ENCODE results near the gene ZNF573.

Gene ZNF573

DNA sequence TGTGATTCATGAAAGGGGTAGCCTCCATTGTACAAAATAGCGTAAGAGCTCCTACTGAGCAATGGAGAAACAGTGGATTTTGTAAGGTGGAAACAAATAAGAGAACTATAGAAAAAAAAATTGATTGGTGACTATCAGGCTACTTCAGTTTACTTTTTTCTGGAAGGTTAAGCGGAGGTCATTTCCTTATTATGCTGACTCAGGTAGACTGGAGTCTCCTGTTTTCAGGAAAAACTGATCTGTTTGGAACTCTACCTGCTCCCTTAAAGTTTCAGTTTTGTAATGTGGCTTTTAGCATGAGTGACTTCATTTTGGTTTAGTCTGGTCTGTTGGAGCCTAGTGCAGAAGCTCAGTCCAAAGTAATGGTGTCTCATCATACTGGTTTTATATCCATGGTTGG is 63.2 kb downstream of the ZNF573 start:
- intact Hi-C loops (cut with DNase I; ENCODE audit: low total_unique reads), result no loop called here
- DNase-seq, result no peak
- Histone ChIP-seq H3K9me3 (no peaks in the 10 kb centered on the region), H3K27ac (no peak overlapping the region), H3K4me1 (peaks cover 0 to 11% (median 8%) of the 10 kb centered on the region in 4 donors), H3K27me3 (no peaks in the 10 kb centered on the region), H3K4me3 (no peak overlapping the region), H3K36me3 (peaks cover 0 to 28% (median 14%) of the 10 kb centered on the region in 3 donors)
- TF ChIP-seq, protein P1, sequence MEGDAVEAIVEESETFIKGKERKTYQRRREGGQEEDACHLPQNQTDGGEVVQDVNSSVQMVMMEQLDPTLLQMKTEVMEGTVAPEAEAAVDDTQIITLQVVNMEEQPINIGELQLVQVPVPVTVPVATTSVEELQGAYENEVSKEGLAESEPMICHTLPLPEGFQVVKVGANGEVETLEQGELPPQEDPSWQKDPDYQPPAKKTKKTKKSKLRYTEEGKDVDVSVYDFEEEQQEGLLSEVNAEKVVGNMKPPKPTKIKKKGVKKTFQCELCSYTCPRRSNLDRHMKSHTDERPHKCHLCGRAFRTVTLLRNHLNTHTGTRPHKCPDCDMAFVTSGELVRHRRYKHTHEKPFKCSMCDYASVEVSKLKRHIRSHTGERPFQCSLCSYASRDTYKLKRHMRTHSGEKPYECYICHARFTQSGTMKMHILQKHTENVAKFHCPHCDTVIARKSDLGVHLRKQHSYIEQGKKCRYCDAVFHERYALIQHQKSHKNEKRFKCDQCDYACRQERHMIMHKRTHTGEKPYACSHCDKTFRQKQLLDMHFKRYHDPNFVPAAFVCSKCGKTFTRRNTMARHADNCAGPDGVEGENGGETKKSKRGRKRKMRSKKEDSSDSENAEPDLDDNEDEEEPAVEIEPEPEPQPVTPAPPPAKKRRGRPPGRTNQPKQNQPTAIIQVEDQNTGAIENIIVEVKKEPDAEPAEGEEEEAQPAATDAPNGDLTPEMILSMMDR (IDR thresholded peaks at IDR 0.05), result no peak

DNA sequence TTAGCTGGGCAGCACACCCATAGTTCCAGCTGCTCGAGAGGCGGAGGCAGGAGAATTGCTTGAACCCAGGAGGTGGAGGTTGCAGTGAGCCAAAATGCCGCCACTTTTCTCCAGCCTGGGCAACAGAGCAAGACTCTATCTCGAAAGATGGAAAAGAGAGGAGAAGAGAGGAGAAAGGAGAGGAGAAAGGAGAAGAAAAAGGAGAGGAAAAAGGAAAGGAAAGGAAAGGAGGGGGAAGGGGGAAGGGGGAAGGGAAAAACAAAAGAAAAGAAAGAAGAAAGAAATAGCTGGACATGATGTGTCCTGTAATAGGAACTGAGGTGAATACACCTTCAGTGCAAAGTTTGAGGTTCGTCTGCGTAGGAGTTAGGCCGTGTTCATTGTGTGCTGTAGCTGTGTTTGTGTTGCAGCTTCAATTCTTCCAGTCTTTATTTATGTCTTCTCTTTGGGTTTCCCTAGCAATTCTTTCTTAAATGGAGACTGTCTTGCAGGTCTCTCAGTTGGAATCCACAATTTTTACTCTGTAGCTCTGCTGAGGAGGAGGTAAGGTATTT is 73.3 kb downstream of the ZNF573 start:
- Histone ChIP-seq H3K9me3 (peaks cover 0 to 3% (median 0%) of the 10 kb centered on the region in 3 donors), H3K4me3 (no peak overlapping the region), H3K36me3 (peaks cover 83 to 88% (median 84%) of the 10 kb centered on the region in 3 donors), H3K4me1 (no peaks in the 10 kb centered on the region), H3K27ac (no peak overlapping the region), H3K27me3 (no peaks in the 10 kb centered on the region)
- TF ChIP-seq, protein P1 (IDR thresholded peaks at IDR 0.05), result no peak
- intact Hi-C loops (cut with DNase I; ENCODE audit: low total_unique reads), result no loop called here
- DNase-seq, result no peak

DNA sequence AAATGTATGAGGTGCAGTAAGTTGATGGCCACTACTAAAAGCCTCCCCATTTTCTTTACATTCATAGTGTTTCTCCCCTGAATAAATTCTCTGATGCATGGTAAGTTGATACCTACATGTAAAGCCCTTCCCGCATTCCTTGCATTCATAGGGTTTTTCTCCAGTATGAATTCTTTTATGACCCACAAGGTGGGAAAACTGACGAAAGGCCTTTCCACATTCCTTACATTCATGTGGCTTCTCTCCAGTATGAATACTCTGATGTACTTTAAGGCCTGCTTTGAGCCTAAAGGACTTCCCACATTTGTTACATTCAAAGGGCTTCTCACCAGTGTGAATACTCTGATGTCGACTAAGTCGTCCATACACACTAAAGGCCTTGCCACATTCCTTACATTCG is 80.3 kb downstream of the ZNF573 start:
- H3K27ac ChIP-seq, result no peak overlapping the region
- no peaks in the 10 kb centered on the region for H3K27me3 ChIP-seq
- H3K9me3 ChIP-seq, result peaks cover 0 to 14% (median 7%) of the 10 kb centered on the region in 3 donors
- intact Hi-C loops (cut with DNase I; ENCODE audit: low total_unique reads), result no loop called here
- peaks cover 52 to 71% (median 55%) of the 10 kb centered on the region in 3 donors for H3K36me3 ChIP-seq
- no peak overlapping the region for H3K4me3 ChIP-seq
- no peaks in the 10 kb centered on the region for H3K4me1 ChIP-seq
- TF ChIP-seq, protein P1 (IDR thresholded peaks at IDR 0.05), result no peak
- DNase-seq, result no peak

DNA sequence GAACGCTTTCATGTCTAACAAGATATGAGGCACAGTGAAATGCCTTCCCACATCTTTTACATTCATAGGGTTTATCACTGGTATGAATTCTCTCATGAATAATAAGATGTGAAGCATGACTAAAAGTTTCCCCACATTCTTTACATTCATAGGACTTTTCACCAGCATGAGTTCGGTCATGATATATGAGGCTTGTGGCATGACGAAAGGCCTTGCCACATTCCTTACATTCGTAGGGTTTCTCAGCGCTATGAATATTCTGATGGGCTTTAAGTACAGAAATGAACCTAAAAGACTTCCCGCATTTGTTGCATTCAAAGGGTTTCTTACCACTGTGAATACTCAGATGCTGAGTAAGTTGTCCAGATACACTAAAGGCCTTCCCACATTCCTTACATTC is 81.2 kb downstream of the ZNF573 start:
- Histone ChIP-seq H3K27me3 (no peaks in the 10 kb centered on the region), H3K4me1 (no peaks in the 10 kb centered on the region), H3K9me3 (peaks cover 0 to 14% (median 7%) of the 10 kb centered on the region in 3 donors), H3K27ac (no peak overlapping the region), H3K36me3 (peaks cover 44 to 62% (median 47%) of the 10 kb centered on the region in 3 donors), H3K4me3 (no peak overlapping the region)
- TF ChIP-seq, protein P1 (IDR thresholded peaks at IDR 0.05), result no peak
- intact Hi-C loops (cut with DNase I; ENCODE audit: low total_unique reads), result no loop called here
- no peak for DNase-seq

DNA sequence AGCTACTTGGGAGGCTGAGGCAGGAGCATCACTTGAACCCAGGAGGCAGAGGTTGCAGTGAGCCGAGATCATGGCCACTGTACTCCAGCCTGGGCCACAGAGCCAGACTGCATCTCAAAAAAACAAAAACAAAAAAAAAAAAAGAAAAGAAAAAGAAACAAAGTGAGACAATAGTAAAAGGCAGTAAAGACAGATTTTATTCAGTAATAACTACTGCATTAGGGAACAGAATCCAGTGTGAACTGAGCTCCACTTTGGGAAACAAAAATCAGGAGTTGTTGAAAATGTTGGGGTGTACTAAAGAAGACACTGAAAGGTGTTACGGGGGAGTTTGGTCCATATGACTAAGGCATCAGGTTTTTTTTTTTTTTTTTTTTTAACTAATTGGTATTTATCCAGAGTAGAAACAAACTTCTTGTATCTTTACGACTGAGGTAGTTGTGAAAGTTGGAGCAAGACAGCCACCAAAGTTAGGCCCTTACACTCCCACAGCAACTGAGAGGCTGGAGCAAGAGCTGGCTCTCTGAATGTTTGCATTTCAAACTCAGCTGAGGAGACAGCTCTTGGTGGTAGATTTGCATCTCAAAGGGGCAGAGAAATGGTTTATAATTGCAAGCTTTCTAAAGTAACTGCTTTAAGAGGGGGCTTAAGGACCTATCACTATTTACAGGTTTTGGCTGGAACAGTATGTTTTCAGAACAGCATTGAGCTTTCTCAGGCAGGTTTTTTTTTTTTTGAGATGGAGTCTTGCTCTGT is 84.1 kb downstream of the ZNF573 start:
- DNase-seq, result no peak
- Histone ChIP-seq H3K4me3 (no peak overlapping the region), H3K9me3 (peaks cover 0 to 14% (median 7%) of the 10 kb centered on the region in 3 donors), H3K27ac (no peak overlapping the region), H3K36me3 (peaks cover 26 to 40% (median 38%) of the 10 kb centered on the region in 3 donors), H3K4me1 (peaks cover 0 to 7% (median 0%) of the 10 kb centered on the region in 4 donors), H3K27me3 (no peaks in the 10 kb centered on the region)
- TF ChIP-seq, protein P1 (IDR thresholded peaks at IDR 0.05), result no peak
- intact Hi-C loops (cut with DNase I; ENCODE audit: low total_unique reads), result no loop called here

Data from tibial artery (tissue), 4 donors.